Measurements from ENCODE around the gene TRABD2A. TPM values are rescaled to one million over a fixed set of nuclear protein-coding genes. Genes with fewer than 3 reads are reported as not detected.

Gene TRABD2A
- total RNA-seq, 3 donors from 2014 or later (not counting 1 experiment from before 2014, with no cell fraction given) = 1.4 to 6.3 (median 6.3) TPM

DNA sequence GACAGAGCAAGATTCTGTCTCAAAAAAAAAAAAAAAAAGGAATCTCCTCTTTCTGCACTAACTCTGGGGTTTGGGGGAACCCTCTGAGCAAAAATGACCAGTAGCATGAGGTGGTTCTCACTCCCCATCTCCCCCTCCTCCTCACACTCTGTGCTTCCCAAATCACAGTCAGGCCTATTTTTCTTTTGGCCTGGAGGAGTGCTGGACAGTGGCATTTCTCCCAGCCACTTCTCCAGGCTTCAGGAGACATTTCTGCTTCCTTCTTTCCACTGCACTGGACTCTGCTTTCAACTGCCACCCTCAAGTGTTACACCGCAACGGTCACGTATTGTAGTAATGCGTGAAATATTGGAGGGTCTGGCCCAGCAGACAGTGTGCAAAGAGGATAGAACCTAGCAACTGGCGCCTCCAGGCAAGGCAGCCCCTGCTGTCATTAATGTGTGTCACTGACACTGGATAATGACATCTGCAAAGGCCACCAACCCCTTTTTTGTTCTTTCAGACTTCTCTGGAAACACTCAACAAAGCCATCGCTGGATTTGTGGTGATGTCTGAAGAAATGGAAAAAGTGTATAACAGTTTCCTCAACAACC lies 68.9 kb downstream of the TRABD2A start:
- H3K27ac ChIP-seq (ENCODE audit: low read length) = no peak overlapping the region
- no peaks in the 10 kb centered on the region for H3K9me3 ChIP-seq (ENCODE audit: control insufficient read depth, insufficient read depth, low read length)
- H3K36me3 ChIP-seq (ENCODE audit: control insufficient read depth, insufficient read depth, low read length) = no peaks in the 10 kb centered on the region
- Mint-ChIP-seq H3K27me3 (ENCODE audit: low read depth in 2 of 2) (no peaks in the 10 kb centered on the region), H3K4me3 (no peak overlapping the region), H3K36me3 (no peaks in the 10 kb centered on the region), H3K9me3 (no peaks in the 10 kb centered on the region), H3K27ac (no peak overlapping the region), H3K4me1 (peaks cover 24 to 31% of the 10 kb centered on the region in 2 donors)
- intact Hi-C loops (cut with micrococcal nuclease) = no loop called here
- H3K4me1 ChIP-seq (ENCODE audit: control insufficient read depth, insufficient read depth, low read length) = peaks cover 7% of the 10 kb centered on the region
- DNase-seq (no peak), ATAC-seq (no peak)
- no peak overlapping the region for H3K4me3 ChIP-seq (ENCODE audit: low read length)
- WGBS (ENCODE audit: insufficient coverage) = 96% methylated on average over 5 of the region's 6 CpGs
- TF ChIP-seq, protein P1, sequence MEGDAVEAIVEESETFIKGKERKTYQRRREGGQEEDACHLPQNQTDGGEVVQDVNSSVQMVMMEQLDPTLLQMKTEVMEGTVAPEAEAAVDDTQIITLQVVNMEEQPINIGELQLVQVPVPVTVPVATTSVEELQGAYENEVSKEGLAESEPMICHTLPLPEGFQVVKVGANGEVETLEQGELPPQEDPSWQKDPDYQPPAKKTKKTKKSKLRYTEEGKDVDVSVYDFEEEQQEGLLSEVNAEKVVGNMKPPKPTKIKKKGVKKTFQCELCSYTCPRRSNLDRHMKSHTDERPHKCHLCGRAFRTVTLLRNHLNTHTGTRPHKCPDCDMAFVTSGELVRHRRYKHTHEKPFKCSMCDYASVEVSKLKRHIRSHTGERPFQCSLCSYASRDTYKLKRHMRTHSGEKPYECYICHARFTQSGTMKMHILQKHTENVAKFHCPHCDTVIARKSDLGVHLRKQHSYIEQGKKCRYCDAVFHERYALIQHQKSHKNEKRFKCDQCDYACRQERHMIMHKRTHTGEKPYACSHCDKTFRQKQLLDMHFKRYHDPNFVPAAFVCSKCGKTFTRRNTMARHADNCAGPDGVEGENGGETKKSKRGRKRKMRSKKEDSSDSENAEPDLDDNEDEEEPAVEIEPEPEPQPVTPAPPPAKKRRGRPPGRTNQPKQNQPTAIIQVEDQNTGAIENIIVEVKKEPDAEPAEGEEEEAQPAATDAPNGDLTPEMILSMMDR (IDR thresholded peaks at IDR 0.05) = no peak
- no peaks in the 10 kb centered on the region for H3K27me3 ChIP-seq (ENCODE audit: control insufficient read depth, insufficient read depth, low read length)

DNA sequence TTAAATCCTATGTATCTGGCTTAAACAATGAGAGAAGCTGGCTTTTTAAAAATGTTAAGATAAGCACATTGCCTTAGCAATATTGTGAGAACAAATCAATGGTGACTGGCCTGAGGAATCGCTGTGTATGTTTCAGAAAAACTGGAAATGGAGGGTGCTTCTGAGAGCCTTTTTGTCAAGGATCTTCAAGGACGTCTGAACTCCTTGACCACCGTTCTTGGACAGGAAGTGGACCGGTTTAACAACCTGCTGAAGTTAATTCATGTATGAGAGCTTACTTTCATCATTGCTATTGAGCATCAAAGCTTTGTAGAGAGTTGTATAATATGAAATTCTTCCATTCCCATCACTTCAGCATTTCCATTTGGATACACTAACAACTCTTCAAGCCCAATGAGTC lies 72.6 kb downstream of the TRABD2A start:
- intact Hi-C loops (cut with micrococcal nuclease) = no loop called here
- Histone ChIP-seq H3K9me3 (ENCODE audit: control insufficient read depth, insufficient read depth, low read length) (no peaks in the 10 kb centered on the region), H3K27ac (ENCODE audit: low read length) (no peak overlapping the region), H3K4me3 (ENCODE audit: low read length) (no peak overlapping the region), H3K4me1 (ENCODE audit: control insufficient read depth, insufficient read depth, low read length) (no peaks in the 10 kb centered on the region), H3K27me3 (ENCODE audit: control insufficient read depth, insufficient read depth, low read length) (no peaks in the 10 kb centered on the region), H3K36me3 (ENCODE audit: control insufficient read depth, insufficient read depth, low read length) (no peaks in the 10 kb centered on the region)
- WGBS (ENCODE audit: insufficient coverage) = 47% methylated on average over 4 of the region's 4 CpGs
- peaks cover 20 to 21% of the 10 kb centered on the region in 2 donors for H3K4me1 Mint-ChIP-seq
- no peaks in the 10 kb centered on the region for H3K36me3 Mint-ChIP-seq
- peak overlapping the region; percentile 32 for H3K4me3 Mint-ChIP-seq
- DNase-seq = no peak
- TF ChIP-seq, protein P1 (IDR thresholded peaks at IDR 0.05) = no peak
- H3K27me3 Mint-ChIP-seq (ENCODE audit: low read depth in 2 of 2) = no peaks in the 10 kb centered on the region
- H3K9me3 Mint-ChIP-seq = no peaks in the 10 kb centered on the region
- H3K27ac Mint-ChIP-seq = peak overlapping the region; percentile 67 to 77
- no peak for ATAC-seq

- Mint-ChIP-seq H3K4me3 (no peak overlapping the region), H3K27ac (peak overlapping the region in 1 of 2 donors; percentile 43), H3K36me3 (peaks cover 11% of the 10 kb centered on the region), H3K4me1 (peaks cover 20 to 23% of the 10 kb centered on the region in 2 donors), H3K9me3 (peaks cover 0 to 2% of the 10 kb centered on the region in 2 donors), H3K27me3 (ENCODE audit: low read depth in 2 of 2) (no peaks in the 10 kb centered on the region)
- ATAC-seq = no peak
- no peak for DNase-seq
- no peak overlapping the region for H3K27ac ChIP-seq (ENCODE audit: low read length)
- TF ChIP-seq, protein P1 (IDR thresholded peaks at IDR 0.05) = no peak
- WGBS (ENCODE audit: insufficient coverage) = 51% methylated on average over 3 of the region's 4 CpGs
- H3K4me1 ChIP-seq (ENCODE audit: control insufficient read depth, insufficient read depth, low read length) = no peaks in the 10 kb centered on the region
- no peaks in the 10 kb centered on the region for H3K27me3 ChIP-seq (ENCODE audit: control insufficient read depth, insufficient read depth, low read length)
- intact Hi-C loops (cut with micrococcal nuclease) = no loop called here
- peaks cover 2% of the 10 kb centered on the region for H3K9me3 ChIP-seq (ENCODE audit: control insufficient read depth, insufficient read depth, low read length)
- H3K4me3 ChIP-seq (ENCODE audit: low read length) = no peak overlapping the region
- no peaks in the 10 kb centered on the region for H3K36me3 ChIP-seq (ENCODE audit: control insufficient read depth, insufficient read depth, low read length)
Measured at GRCh38 chr2:84807063-84807485, 73.8 kb downstream of the TRABD2A start.

Data from natural killer cell (primary cell).